Measurements from ENCODE around the gene SLC41A1. TPM values are rescaled to one million over a fixed set of nuclear protein-coding genes. Genes with fewer than 3 reads are reported as not detected.

The SLC41A1 gene
- total RNA-seq, 1 donor from 2014 or later = 17.7 TPM

GRCh38 chr1:205764578-205764977, 48.4 kb downstream of the SLC41A1 start:
- Histone ChIP-seq H3K4me3 (no peak overlapping the region), H3K36me3 (no peaks in the 10 kb centered on the region), H3K9me3 (no peaks in the 10 kb centered on the region), H3K4me1 (no peaks in the 10 kb centered on the region), H3K27ac (no peak overlapping the region), H3K27me3 (no peaks in the 10 kb centered on the region)
- TF ChIP-seq POLR2AphosphoS5 (IDR thresholded peaks at IDR 0.05; ENCODE audit: insufficient read depth in 1 of 2, low read depth in 1 of 2) (no peak), CTCF (IDR thresholded peaks at IDR 0.05) (no peak), POLR2A (IDR thresholded peaks at IDR 0.05) (no peak)
- no peak for DNase-seq (ENCODE audit: extremely low spot score in 2 of 2)
- intact Hi-C loops (cut with DNase I) = no loop called here

- DNase-seq (ENCODE audit: extremely low spot score in 2 of 2) = no peak
- no peak overlapping the region for H3K4me3 ChIP-seq
- H3K27ac ChIP-seq = no peak overlapping the region
- no peaks in the 10 kb centered on the region for H3K36me3 ChIP-seq
- H3K4me1 ChIP-seq = no peaks in the 10 kb centered on the region
- H3K27me3 ChIP-seq = no peaks in the 10 kb centered on the region
- TF ChIP-seq POLR2AphosphoS5 (IDR thresholded peaks at IDR 0.05; ENCODE audit: insufficient read depth in 1 of 2, low read depth in 1 of 2) (no peak), POLR2A (IDR thresholded peaks at IDR 0.05) (no peak), CTCF (IDR thresholded peaks at IDR 0.05) (no peak)
- intact Hi-C loops (cut with DNase I) = no loop called here
- H3K9me3 ChIP-seq = no peaks in the 10 kb centered on the region
Observed at GRCh38 chr1:205763980-205764379, 49.0 kb downstream of the SLC41A1 start.

GRCh38 chr1:205760606-205761005, 52.4 kb downstream of the SLC41A1 start:
- no peaks in the 10 kb centered on the region for H3K36me3 ChIP-seq
- H3K27me3 ChIP-seq = no peaks in the 10 kb centered on the region
- TF ChIP-seq POLR2A (IDR thresholded peaks at IDR 0.05) = no peak
- TF ChIP-seq POLR2AphosphoS5 (IDR thresholded peaks at IDR 0.05; ENCODE audit: insufficient read depth in 1 of 2, low read depth in 1 of 2) = no peak
- TF ChIP-seq CTCF (IDR thresholded peaks at IDR 0.05) = no peak
- no peaks in the 10 kb centered on the region for H3K9me3 ChIP-seq
- no peak overlapping the region for H3K27ac ChIP-seq
- H3K4me1 ChIP-seq = no peaks in the 10 kb centered on the region
- intact Hi-C loops (cut with DNase I) = no loop called here
- H3K4me3 ChIP-seq = no peak overlapping the region
- DNase-seq (ENCODE audit: extremely low spot score in 2 of 2) = no peak

- no peak overlapping the region for H3K27ac ChIP-seq
- no peak for DNase-seq (ENCODE audit: extremely low spot score in 2 of 2)
Observed at GRCh38 chr1:205756552-205756951, 56.4 kb downstream of the SLC41A1 start.

GRCh38 chr1:205754857-205755256, 58.1 kb downstream of the SLC41A1 start:
- no peak for DNase-seq (ENCODE audit: extremely low spot score in 2 of 2)
- no peaks in the 10 kb centered on the region for H3K9me3 ChIP-seq
- H3K27ac ChIP-seq = no peak overlapping the region
- H3K4me1 ChIP-seq = no peaks in the 10 kb centered on the region
- no peak for TF ChIP-seq POLR2A (IDR thresholded peaks at IDR 0.05)
- no peak for TF ChIP-seq CTCF (IDR thresholded peaks at IDR 0.05)
- no peak for TF ChIP-seq POLR2AphosphoS5 (IDR thresholded peaks at IDR 0.05; ENCODE audit: insufficient read depth in 1 of 2, low read depth in 1 of 2)
- no peak overlapping the region for H3K4me3 ChIP-seq
- H3K27me3 ChIP-seq = no peaks in the 10 kb centered on the region
- H3K36me3 ChIP-seq = no peaks in the 10 kb centered on the region
- intact Hi-C loops (cut with DNase I) = no loop called here

More at GRCh38 chr1:205756552-205756951, 56.4 kb downstream of the SLC41A1 start:
- no peaks in the 10 kb centered on the region for H3K4me1 ChIP-seq
- no peaks in the 10 kb centered on the region for H3K9me3 ChIP-seq
- no peaks in the 10 kb centered on the region for H3K27me3 ChIP-seq
- H3K4me3 ChIP-seq = no peak overlapping the region
- TF ChIP-seq POLR2A (IDR thresholded peaks at IDR 0.05) (no peak), POLR2AphosphoS5 (IDR thresholded peaks at IDR 0.05; ENCODE audit: insufficient read depth in 1 of 2, low read depth in 1 of 2) (no peak), CTCF (IDR thresholded peaks at IDR 0.05) (no peak)
- no peaks in the 10 kb centered on the region for H3K36me3 ChIP-seq
- intact Hi-C loops (cut with DNase I) = no loop called here

All from vagina (tissue), 2 donors.